Fibroblast of skin of scalp (primary cell): ENCODE measurements around the gene AMPD2. TPM values are rescaled to one million over a fixed set of nuclear protein-coding genes. Genes with fewer than 3 reads are reported as not detected.
A peak's percentile ranks its signal among the peaks of the same experiment; 100 is the strongest.

Experiments
- DNase-seq: peaks from one replicate; pipeline ENCODE4 v3.0.0-alpha.2; 2013
- polyA plus RNA-seq, 2 experiments: library from polyadenylated mRNA; unstranded; fragments of 120-200 nt; gene quantifications; one replicate each; pipeline ENCODE4 v1.2.1, GENCODE V29; 2013; ENCODE audit not compliant: insufficient read length in 2 of 2

Gene AMPD2
- 81.2 TPM for polyA plus RNA-seq (2013, experiment 1 of 2; ENCODE audit: insufficient read length)
- 79.9 TPM for polyA plus RNA-seq (2013, experiment 2 of 2; ENCODE audit: insufficient read length)

DNA sequence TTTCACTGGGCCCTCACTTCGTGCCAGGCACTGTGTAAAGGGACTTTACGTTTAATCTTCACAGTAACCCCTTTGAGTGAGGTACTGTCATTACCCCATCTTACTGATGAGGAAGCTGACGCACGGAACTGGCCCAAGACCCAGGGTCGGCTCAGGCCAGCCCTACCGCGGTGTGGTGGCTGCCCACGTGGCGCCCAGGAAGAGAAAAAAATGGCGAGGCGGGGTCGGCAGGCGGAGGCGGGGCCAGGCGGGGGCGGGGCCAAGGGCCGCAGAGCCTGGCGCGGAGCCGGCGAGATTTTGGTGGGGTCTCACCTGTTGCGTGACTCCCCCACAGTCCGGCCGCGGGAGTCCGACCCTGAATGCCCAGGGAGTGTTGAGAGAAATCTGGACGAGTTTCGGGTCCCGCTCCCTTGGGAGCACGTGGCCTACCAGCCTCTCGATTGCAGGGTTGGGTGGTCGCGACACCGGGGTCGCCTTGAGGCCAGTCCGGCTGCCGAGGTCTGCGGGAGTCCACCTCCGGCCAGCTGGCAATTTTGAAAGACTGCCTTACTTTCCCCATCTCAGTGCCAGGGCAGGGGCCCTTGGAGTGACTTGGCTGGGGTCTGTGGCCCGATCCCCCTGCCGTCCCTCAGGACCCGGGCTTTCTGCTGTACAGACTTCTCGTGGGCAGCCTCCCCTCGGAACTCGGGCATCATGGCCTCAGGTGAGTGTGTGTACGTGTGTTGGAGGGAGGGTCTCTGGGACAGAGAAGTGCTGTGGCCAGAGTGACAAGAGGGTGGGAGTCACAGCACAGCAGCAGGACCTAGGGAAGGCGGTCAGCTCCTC, at the start of gene AMPD2, which contains the start of gene GNAT2:
AMPD2 (plus strand) TSS at position 262 of the 825 bp plus-strand sequence. CDS start 1,339 bp downstream, outside the sequence.
GNAT2 (minus strand) TSS at position 41 of the 825 bp plus-strand sequence. CDS start 6,746 bp downstream, outside the sequence.
- DNase-seq, result peak; percentile 86

DNA sequence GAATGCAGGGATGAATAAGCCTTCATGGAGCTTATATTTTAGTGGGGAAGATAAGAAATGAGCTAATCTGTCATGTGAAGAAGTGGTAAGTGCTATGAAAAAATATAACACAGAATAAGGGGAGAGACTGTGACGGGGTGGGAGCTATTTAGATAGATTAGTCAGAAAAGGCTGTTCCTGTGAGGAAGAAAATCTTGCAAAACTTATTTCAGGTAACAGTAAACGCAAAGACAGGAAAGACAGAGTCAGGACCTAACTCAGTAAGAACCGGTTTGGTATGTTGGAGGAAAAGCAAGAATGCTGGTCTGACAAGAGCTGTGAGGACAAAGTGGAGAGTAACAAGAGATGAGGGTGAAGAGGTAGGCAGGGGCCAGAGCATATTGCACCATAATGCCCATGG, 49.2 kb upstream of the AMPD2 start:
- no peak for DNase-seq

DNA sequence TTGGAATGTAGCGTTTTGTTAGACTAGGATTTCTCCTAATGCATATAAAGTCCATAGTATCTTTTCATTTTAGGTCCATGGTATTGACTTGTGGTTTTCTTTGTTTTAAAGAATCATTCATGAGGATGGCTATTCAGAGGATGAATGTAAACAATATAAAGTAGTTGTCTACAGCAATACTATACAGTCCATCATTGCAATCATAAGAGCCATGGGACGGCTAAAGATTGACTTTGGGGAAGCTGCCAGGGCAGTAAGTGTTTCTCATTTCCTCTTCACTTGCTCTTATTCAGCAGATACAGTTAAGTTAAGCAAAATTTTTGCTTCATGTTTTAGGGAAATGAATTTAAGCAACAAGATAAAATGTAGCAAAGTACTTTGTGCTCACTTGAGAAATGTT, 45.9 kb upstream of the AMPD2 start:
- DNase-seq, result no peak

DNA sequence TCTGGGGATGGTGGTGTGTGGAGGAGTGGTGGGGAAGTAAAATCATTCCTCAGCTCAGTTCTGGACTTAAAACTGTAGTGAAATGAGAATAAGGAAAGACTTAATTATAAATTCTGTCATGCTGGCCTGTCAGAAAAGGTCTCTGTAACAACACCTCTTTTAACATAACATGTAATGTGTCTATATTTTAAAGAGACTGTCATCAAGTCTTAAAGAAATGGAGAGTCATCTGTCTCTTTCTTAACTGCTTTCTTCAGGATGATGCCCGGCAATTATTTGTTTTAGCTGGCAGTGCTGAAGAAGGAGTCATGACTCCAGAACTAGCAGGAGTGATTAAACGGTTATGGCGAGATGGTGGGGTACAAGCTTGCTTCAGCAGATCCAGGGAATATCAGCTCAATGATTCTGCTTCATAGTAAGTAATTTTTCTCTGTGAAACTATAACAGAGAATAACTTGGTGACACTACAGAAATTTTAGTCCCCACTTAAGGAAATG, 40.6 kb upstream of the AMPD2 start:
- no peak for DNase-seq

DNA sequence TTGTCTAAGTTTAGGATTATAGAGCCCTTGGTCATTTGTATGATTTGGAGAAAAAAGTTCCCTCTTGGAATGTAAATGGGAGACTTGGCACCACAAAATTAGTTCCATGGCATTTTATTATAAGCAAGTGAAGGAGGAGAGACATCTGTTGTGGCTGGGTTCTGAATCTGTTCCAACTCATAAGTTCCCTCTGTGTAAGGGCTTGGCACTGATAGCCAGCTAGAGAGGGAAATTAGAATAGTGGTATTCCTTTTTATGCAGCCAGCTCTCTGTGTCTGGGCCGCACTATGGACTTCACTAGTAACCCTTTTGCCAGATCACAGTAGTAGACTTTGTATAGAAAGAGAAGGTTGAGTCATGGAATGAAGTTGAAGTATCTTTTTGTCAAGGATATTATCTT, 40.1 kb upstream of the AMPD2 start:
- no peak for DNase-seq

DNA sequence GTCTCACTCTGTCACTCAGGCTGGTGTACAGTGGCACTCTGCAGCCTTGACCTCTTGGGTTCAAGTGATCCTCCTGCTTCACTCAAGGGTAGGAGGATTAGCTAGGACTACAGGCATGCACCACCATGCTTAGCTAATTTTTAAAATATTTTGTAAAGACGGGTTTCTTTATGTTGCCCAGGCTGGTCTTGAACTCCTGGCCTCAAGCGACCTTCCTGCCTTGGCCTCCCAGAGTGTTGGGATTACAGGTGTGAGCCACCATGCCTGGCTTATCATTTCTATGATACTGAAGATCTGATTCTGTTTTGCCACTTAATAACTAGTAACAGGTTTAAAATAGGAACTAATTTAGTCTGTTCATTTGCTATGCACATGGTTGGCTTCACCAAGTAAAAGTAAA, 37.6 kb upstream of the AMPD2 start:
- no peak for DNase-seq

DNA sequence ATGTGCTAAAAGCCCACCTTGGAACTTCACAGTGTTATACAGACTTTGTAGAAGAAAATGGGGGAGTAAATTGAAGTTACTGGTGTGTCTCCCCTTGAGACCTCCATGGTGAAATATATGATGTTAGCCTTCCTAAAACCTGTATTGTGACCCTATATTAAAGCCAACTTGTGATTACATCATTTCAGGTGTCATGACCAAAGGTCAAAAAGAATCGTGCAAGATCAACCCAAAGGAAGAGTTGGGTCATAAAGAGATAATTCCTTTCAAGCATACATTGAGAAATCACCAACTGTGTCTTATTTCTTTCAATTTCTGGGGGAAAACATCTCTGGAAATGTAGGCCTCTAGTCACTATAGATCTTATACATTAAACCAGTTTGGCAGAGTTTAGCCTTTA, 34.9 kb upstream of the AMPD2 start:
- DNase-seq, result no peak

DNA sequence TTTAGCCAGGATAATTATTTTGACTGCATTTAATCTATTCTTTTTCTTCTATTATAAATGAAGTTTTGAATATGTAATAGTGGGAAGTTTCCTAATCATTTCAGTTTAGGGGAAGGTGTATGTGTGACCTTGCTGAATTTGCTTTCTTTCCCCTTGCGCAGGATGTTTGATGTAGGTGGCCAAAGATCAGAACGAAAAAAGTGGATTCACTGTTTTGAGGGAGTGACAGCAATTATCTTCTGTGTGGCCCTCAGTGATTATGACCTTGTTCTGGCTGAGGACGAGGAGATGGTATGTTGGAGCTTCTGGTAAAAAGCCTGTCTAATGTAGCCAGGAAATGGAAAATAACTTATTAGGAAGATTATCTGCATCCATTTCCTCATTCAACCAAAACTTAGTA, 33.6 kb upstream of the AMPD2 start:
- no peak for DNase-seq

DNA sequence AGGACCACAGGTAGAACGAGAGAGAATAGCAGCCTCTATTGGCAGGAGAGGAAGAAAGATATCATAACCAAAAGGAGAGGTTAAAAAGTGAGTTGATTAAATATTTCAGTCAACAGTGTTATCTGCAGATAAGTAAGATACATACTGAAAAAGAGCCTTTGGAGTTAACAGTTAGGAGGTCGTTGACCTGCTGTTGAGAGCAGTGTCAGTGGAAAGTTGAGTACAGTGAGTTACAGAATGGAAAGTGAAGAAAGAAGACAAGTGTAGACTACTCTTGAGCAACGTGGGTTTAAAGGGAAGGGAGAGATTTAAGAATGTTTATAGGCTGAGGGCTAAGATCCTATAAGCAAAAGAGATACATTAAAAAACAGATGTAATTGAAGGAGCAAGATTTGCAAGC, 30.5 kb upstream of the AMPD2 start:
- DNase-seq, result no peak

DNA sequence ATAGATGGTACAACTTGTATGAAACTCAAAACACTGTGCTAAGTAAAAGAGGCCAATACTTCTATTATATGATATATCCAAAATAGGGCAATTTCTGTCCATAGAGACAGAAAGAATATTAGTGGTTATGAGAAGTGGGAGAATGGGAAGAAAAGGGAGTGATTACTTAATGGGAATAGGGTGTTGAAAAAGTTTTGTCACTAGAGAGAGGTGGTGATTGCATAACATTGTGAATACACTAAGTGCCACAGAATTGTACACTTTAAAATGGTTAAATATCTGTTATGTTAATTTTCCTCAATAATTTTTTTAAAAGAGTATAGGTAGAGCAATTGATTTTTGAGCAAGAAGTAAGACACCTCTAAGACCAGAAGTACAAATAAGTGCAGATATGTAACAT, 30.0 kb upstream of the AMPD2 start:
- no peak for DNase-seq

DNA sequence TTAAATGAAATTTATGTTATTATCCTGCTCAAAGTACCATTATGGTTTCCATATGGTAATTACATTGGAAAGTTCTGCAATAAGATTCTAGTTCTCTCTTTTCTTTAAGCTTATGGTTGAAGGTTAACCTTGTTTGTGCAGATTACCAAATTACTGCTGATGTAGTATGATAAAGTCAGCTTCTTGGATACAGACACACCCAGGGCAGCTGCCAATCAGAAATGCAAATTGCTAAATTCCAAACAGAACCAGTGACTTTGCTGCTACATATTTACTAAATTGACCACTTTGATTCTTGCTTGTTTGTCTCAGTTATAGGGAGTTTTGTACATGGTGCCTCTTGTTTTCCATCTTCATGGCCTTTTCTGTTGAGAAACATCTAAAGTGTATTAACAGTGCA, 26.7 kb upstream of the AMPD2 start:
- no peak for DNase-seq

DNA sequence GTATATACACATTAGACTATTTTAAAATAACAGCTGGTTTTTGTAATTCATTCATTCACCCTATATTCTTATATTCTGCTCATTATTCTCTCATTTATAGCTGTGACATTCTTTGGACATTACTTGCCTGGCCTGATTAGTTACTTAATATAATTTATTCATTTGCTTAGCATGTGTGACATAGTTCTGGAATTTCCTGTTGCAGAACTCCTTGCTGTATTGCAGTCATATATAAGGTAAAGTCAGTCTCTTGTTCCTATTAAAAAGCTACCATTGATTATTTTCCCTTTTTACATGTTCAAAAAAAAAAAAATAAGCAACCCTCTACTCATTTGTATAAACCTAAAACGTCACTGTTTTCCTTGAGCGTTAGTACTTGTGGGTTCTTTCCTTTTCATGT, 24.1 kb upstream of the AMPD2 start:
- DNase-seq, result peak; percentile 52

DNA sequence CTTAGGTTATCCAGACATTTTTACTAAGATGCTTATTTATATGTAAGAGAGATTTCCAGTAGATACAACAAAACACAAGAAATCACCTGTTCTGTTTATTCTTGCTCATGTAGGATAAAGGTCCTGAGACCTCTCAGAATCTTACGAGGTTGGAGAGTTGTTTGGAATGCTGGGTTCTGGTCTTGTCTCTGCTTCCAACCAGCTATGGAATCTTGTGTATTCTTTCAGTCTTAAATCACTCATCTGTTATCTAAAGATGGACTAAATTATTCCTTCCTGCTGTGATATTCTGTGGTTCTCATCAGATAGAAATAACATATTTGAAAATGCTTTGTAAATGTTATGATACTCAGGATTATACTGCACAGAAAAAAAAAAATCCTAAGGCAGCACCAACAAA, 21.5 kb upstream of the AMPD2 start:
- peak; percentile 15 for DNase-seq

DNA sequence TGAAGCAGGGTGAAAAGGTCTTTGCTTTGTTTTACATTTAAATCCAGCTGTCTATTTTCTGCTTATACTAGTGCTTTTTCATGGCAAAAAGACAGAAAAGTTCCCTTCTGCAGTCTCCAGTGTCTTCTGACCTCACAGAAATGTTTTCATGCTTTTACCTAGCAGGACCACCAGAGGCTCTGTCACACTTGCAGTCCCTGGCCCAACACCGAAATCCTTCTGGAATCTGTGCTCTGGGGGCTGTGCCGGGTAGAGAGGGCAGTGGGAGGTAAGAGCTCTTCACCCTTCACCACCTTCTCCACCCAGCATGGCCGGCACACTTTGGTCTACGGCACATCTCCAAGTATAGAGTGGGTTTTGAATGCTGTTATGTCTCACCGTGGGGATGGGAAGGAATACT, 21.0 kb upstream of the AMPD2 start:
- peak; percentile 13 for DNase-seq

DNA sequence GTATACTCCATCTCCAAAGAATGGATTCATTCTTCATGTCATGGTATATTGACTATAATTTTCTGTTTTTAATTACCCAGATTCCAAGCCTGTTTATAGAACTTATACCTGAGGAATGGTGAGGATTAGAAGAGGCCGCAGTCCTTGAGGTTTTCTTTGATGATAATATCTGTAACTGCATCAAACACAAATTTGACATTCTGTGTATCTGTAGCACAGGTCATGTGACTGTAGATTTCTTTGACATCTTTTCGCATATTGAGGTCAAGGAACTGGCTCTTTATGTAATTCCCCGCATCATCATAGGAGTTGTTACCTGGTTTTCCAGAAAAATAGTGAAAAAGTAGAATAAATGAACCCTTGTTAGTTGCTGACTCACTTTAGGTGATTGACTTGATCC, 16.4 kb upstream of the AMPD2 start:
- DNase-seq, result no peak

DNA sequence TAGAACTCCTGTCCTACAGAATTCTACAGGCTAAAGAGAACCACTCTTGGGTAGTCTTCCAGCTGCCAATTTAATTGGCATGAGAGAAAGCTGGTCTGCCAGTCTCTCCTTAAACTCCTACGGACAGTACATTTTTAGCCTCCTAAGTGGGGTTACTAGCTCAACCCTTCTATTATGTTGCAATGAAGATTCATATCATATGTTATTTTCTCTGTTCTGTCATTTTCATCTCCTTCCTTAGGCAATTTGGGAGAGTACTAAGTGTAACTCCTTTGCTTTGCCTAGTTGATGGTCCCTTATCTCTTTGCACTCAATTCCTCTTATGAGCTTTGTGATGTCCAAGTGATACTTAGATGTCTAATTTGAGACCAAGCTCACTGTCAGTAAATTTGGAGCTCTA, 14.3 kb upstream of the AMPD2 start:
- DNase-seq, result no peak

DNA sequence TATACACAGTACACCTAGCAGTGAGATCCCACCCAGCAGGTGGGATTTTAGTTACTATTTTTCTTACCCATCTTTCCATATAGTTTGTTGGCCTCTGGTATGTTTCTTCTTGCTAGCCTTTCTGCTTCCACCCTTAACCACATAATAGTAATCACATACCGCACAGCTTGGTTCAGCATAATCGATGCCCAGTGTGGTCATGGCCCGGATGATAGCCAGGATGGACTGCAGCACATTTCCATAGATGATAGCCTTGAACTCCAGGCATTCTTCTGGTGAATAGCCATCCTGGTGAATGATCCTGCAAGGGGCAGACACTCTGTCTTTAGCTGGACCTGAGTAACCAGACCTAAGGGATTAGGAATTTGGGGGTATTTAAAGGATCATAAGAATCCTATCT, 9.8 kb upstream of the AMPD2 start:
- no peak for DNase-seq

DNA sequence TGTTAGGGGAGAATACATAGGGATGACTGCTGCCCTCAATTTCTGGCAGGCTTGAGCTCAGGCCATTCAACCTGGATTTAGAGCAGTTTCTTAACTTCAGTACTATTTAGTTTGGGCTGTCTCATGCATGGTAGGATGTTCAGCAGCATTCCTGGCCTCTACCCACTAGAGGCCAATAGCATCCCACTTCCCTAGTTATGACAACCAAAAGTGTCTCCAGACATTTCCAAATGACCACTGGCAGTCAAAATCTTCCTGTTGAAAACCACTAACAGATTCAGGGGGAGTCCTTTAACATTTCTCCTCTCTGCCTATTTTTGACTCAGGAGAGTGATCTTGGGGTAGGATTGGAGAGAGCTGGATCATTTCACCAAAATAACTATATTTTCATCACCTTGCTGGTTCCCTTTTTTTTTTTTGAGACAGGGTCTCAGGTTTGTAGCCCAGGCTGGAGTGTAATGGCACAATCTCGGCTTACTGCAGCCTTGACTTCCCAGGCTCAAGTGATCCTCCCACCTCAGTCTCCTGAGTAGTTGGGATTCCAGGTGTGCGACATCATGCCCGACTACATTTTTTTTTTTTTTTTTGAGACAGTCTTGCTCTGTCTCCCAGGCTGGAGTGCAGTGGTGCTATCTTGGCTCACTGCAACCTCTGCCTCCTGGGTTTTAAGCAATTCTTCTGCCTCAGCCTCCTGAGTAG, 8.9 kb upstream of the AMPD2 start:
- peak; percentile 55 for DNase-seq

DNA sequence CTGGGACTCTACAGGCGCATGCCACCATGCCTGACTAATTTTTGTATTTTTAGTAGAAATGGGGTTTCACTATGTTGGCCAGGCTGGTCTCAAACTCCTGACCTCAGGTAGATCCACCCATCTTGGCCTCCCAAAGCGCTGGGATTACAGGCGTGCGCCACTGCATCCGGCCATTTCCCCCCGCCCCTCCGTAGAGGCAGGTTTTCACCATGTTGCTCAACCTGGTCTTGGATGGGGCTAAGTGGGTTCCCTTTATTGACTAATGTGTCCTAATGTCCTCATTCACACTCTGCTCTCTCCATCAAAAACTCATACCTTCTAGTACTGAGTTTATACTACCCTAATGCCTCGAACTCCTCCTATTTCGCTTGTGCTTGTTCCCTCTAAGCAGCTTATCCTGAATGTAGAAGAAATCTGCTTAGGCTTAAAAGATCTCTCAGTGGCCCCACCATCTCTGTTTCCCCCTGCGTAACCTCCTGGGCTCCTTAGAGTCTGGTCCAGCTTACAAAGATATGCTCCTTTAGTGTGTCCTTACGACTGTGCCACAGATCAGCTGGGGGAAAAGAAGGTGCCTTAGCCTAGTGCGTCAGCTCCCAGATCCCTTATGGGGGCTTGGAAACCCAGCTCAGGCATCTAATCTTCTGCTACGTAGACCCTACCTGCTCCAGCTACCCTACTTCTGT, 8.2 kb upstream of the AMPD2 start:
- DNase-seq, result no peak

DNA sequence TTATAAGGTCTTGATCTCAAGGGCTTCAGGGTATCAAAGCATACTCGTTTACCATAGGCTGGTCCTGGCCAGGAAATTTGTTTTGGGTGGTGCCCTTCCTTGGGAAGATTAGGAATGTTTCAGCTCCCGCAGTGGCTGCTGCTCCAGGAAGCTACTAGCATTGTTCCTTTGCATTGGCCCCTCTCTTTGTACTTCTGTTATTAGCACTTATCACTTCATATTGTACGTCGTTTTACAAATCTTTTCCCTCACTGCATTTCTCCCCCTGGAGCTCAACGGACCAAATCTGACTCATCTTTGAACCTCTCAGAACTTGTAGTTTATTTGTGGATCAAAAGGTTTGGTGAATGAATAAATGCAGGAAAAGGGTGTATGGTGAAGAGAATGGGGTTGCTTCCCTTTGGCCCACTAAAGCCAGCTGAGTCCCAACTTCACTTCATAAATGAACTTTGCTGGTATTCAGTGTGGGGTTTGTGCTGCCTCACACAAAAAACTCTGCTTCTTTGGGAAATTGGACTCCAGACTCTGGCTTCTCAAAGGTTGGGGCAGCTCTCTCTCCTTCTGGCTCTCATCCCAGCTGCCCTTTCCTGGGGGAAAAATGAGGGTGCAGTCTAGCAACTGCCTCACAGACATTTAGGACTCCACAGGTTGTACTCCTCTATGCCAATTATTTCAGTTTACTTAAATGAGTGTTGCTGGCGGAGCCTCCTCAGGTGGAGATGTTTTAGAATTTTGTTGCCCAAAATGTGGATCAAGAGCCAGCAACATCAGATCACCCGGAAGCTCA, 6.1 kb upstream of the AMPD2 start:
- DNase-seq, result no peak

DNA sequence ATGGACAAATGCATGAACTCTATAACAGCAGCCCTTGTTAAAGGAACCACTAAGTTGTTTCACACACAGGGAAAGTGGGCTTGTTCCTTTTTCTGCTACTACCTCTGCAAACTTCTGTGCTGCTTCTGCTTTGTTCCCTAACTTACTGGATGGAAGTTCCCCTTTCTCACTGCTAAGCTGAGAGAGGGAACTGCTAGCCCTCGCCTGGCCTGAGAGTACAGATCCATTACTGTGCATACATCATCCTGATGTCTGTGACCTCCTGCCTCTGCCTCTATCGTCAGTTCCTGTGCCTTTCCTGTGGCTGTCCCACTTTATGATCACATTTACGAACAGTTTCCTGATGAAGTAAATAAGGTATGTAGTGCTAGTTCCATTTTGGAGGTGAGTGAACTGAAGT, 3.8 kb upstream of the AMPD2 start:
- DNase-seq, result no peak

DNA sequence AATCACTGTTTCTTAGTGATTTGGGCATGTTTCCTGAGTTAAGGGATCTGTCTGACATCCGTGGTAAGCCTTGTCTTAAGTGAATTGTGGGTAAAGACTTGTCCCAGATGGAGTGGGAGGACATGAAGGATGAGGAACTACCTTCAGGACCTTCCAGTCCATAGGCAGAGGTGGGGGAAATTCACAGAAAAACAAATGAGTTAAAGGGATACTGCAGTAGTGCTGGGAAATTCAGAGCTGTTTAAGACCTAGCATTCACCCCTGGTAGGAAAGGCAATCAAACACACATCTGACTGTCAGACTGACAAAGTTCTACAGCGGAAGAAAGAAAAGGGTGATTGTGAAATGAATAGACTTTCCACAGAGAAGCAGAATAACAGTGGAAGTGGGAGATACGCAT, 3.2 kb upstream of the AMPD2 start:
- no peak for DNase-seq
